ENCODE measurements around the gene HDAC11. TPM values are rescaled to one million over a fixed set of nuclear protein-coding genes. Genes with fewer than 3 reads are reported as not detected.

Gene HDAC11
- total RNA-seq, 1 experiment from 2014 or later: 7.0 TPM

GRCh38 chr3:13548696-13549622, 68.9 kb downstream of the HDAC11 start, which contains the start of gene FBLN2:
Gene FBLN2 (plus strand): TSS chr3:13549125. CDS start chr3:13570356, 21,231 bp downstream.
- Mint-ChIP-seq H3K4me3 (peak within 1 kb of the TSS; percentile 51 to 79), H3K36me3 (ENCODE audit: insufficient read depth in 1 of 3, low read depth in 3 of 3) (no peaks in the 10 kb centered on the region), H3K27me3 (ENCODE audit: low read depth) (peaks cover 41% of the 10 kb centered on the region), H3K9me3 (no peaks in the 10 kb centered on the region), H3K27ac (no peak within 1 kb of the TSS), H3K4me1 (peaks cover 22 to 51% of the 10 kb centered on the region in 2 experiments)
- Histone ChIP-seq H2BK12ac (ENCODE audit: insufficient read length, low read depth, low read length) (no peak within 1 kb of the TSS), H4K91ac (ENCODE audit: insufficient read length, low read depth, low read length) (no peak within 1 kb of the TSS), H3K23me2 (ENCODE audit: insufficient read length, low read depth, low read length, poor library complexity, severe bottlenecking) (no peaks in the 10 kb centered on the region), H4K5ac (ENCODE audit: insufficient read length, low read depth, low read length) (no peak within 1 kb of the TSS), H2AFZ (ENCODE audit: low read length) (no peak within 1 kb of the TSS), H2BK15ac (ENCODE audit: low read depth, low read length) (no peak within 1 kb of the TSS), H3K23ac (ENCODE audit: insufficient read length, low read depth, low read length) (no peak within 1 kb of the TSS), H3K14ac (ENCODE audit: insufficient read depth, low read length) (peak within 1 kb of the TSS; percentile 64; the same call in 1 of the 2 replicates), H3K4ac (ENCODE audit: low read depth, low read length) (no peak within 1 kb of the TSS), H3K27ac (ENCODE audit: insufficient read length, low read depth, low read length) (no peak within 1 kb of the TSS), H4K20me1 (ENCODE audit: control insufficient read depth, insufficient read depth, insufficient read length) (no peaks in the 10 kb centered on the region), H2BK5ac (ENCODE audit: insufficient read length, low read length) (no peak within 1 kb of the TSS), H3K56ac (ENCODE audit: insufficient read length, low read depth, low read length) (no peak within 1 kb of the TSS), H4K8ac (replicated peaks; ENCODE audit: insufficient read length, low read depth, low read length) (no peak within 1 kb of the TSS), H3K9ac (ENCODE audit: extremely low read depth, insufficient read length, low read length) (no peak within 1 kb of the TSS), H3K9me3 (ENCODE audit: control insufficient read depth, low read depth, low read length) (no peaks in the 10 kb centered on the region), H2AK5ac (ENCODE audit: insufficient read length, low read length) (no peak within 1 kb of the TSS), H3T11ph (ENCODE audit: low read length) (no peak within 1 kb of the TSS), H3K4me2 (ENCODE audit: insufficient read depth, insufficient read length, low read length) (peak within 1 kb of the TSS; percentile 30), H3K4me1 (ENCODE audit: insufficient read depth, low read length) (no peaks in the 10 kb centered on the region; the same call in 1 of the 2 replicates), H2BK20ac (ENCODE audit: low read depth, low read length, poor library complexity, severe bottlenecking) (no peak within 1 kb of the TSS), H3K79me1 (ENCODE audit: insufficient read depth, low read depth, low read length, poor library complexity, severe bottlenecking) (no peaks in the 10 kb centered on the region), H3K79me2 (ENCODE audit: insufficient read depth, low read length) (no peaks in the 10 kb centered on the region), H3K18ac (ENCODE audit: insufficient read length, low read depth, low read length) (no peak within 1 kb of the TSS), H2BK120ac (ENCODE audit: low read depth, low read length, poor library complexity, severe bottlenecking) (no peak within 1 kb of the TSS), H3K27me3 (ENCODE audit: insufficient read depth, low read length) (no peaks in the 10 kb centered on the region; the same call in 1 of the 2 replicates)
- TF ChIP-seq, protein P1, sequence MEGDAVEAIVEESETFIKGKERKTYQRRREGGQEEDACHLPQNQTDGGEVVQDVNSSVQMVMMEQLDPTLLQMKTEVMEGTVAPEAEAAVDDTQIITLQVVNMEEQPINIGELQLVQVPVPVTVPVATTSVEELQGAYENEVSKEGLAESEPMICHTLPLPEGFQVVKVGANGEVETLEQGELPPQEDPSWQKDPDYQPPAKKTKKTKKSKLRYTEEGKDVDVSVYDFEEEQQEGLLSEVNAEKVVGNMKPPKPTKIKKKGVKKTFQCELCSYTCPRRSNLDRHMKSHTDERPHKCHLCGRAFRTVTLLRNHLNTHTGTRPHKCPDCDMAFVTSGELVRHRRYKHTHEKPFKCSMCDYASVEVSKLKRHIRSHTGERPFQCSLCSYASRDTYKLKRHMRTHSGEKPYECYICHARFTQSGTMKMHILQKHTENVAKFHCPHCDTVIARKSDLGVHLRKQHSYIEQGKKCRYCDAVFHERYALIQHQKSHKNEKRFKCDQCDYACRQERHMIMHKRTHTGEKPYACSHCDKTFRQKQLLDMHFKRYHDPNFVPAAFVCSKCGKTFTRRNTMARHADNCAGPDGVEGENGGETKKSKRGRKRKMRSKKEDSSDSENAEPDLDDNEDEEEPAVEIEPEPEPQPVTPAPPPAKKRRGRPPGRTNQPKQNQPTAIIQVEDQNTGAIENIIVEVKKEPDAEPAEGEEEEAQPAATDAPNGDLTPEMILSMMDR (conservative IDR thresholded peaks at IDR 0.05): no peak
- WGBS (ENCODE audit: extremely low coverage, insufficient read length, low lambda C conversion rate): no CpG with 5 or more reads among the region's 107 CpGs
- peak; percentile 71 for DNase-seq

Measured in H9 (cell line).